H1 (cell line): Measurements from ENCODE around the gene RESP18. TPM values are rescaled to one million over a fixed set of nuclear protein-coding genes. Genes with fewer than 3 reads are reported as not detected.

Source experiments
- CTCF ChIA-PET: fragments of 300-600 bp; sonication (Branson Sonifier 250); formaldehyde crosslinking; loops from one replicate; lab custom pipeline; 2021; ENCODE audit not compliant: partially characterized antibody; lab: Charles Lee
- POLR2A ChIA-PET: fragments of 300-600 bp; sonication (Branson Sonifier 250); formaldehyde crosslinking; loops from one replicate; lab custom pipeline; 2021; ENCODE audit warnings: inconsistent platforms; ENCODE audit not compliant: partially characterized antibody; lab: Charles Lee
- DNase-seq, 2 experiments: peaks; one replicate each; pipeline versions ENCODE4 v3.0.0 to v3.0.0-alpha.2; 2010 to 2022; ENCODE audit warnings: low spot score in 2 of 2, low read depth in 1 of 2, mixed read lengths in 1 of 2
- FAIRE-seq: peaks from 2 replicates; lab custom pipeline; 2011; peaks lifted over from hg19 to GRCh38; lab: Jason Lieb, UNC
- H2AFZ ChIP-seq: 2 replicates; pipeline ENCODE4 v1.8.1; 2012; ENCODE audit warnings: low read length, inconsistent platforms
- H2AK5ac ChIP-seq: 2 replicates; pipeline ENCODE4 v1.6.1; 2013; ENCODE audit warnings: low read depth, low read length
- H2BK120ac ChIP-seq: replicated peaks from 2 replicates; pipeline ENCODE3; 2013; ENCODE audit warnings: low read depth, low read length, inconsistent platforms
- H2BK12ac ChIP-seq: 2 replicates; pipeline ENCODE4 v1.6.1; 2013; ENCODE audit warnings: low read depth, low read length
- H2BK15ac ChIP-seq: 2 replicates; pipeline ENCODE4 v1.6.1; 2013; ENCODE audit warnings: low read length
- H2BK20ac ChIP-seq: 2 replicates; pipeline ENCODE4 v1.6.1; 2013; ENCODE audit warnings: low read length
- H2BK5ac ChIP-seq: 2 replicates; pipeline ENCODE4 v1.6.1; 2013; ENCODE audit warnings: low read depth, low read length
- H3K14ac ChIP-seq: 2 replicates; pipeline ENCODE4 v1.6.1; 2013; ENCODE audit warnings: inconsistent platforms; ENCODE audit not compliant: insufficient read length
- H3K18ac ChIP-seq: 2 replicates; pipeline ENCODE4 v1.6.1; 2013; ENCODE audit warnings: low read length; ENCODE audit errors: extremely low read depth
- H3K23ac ChIP-seq: 2 replicates; pipeline ENCODE4 v1.6.1; 2013; ENCODE audit warnings: inconsistent platforms; ENCODE audit not compliant: insufficient read length
- H3K23me2 ChIP-seq: 2 replicates; pipeline ENCODE4 v1.6.1; 2013; ENCODE audit warnings: low read depth, low read length
- H3K27ac ChIP-seq: 2 replicates; pipeline ENCODE4 v1.6.1; 2011; ENCODE audit warnings: low read depth, low read length, inconsistent platforms
- H3K27me3 ChIP-seq, 4 experiments: replicated peaks in 1 of 4; 1 replicate in 1 of 4; 2 replicates in 3 of 4; pipeline versions ENCODE4 v1.6.1 to v1.8.1; 2011 to 2013; ENCODE audit warnings: low read length in 3 of 4, mild to moderate bottlenecking in 3 of 4, inconsistent platforms in 2 of 4, mixed read lengths in 2 of 4, moderate library complexity in 1 of 4; ENCODE audit not compliant: control insufficient read depth in 3 of 4, insufficient read depth in 3 of 4; ENCODE audit errors: extremely low read depth in 1 of 4
- H3K36me3 ChIP-seq, 4 experiments: 2 replicates each; pipeline versions ENCODE4 v1.6.1 to v1.8.1; 2011 to 2013; ENCODE audit warnings: mild to moderate bottlenecking in 4 of 4, low read length in 3 of 4, moderate library complexity in 2 of 4, control low read depth in 1 of 4, inconsistent platforms in 1 of 4; ENCODE audit not compliant: insufficient read depth in 4 of 4, control insufficient read depth in 2 of 4
- H3K4ac ChIP-seq: replicated peaks from 2 replicates; pipeline ENCODE3; 2013; ENCODE audit warnings: low read length, low read depth, mixed read lengths, inconsistent platforms; ENCODE audit not compliant: insufficient read length
- H3K4me1 ChIP-seq, 4 experiments: replicated peaks in 1 of 4; 1 replicate in 1 of 4; 2 replicates in 3 of 4; pipeline versions ENCODE4 v1.6.1 to v1.8.1; 2011 to 2013; ENCODE audit warnings: low read length in 3 of 4, inconsistent platforms in 2 of 4, mixed read lengths in 1 of 4; ENCODE audit not compliant: insufficient read depth in 4 of 4, control insufficient read depth in 3 of 4
- H3K4me2 ChIP-seq, 2 experiments: 2 replicates each; pipeline versions ENCODE4 v1.6.1 to v1.8.1; 2011 to 2013; ENCODE audit warnings: low read depth in 2 of 2, low read length in 2 of 2, control low read depth in 1 of 2, inconsistent platforms in 1 of 2, mild to moderate bottlenecking in 1 of 2; ENCODE audit not compliant: insufficient read depth in 1 of 2
- H3K4me3 ChIP-seq, 4 experiments: fragments of 200-600, 300-600 bp in 1 of 4; sonication (generic), shearing (Covaris generic), sonication (Bioruptor Twin) in 1 of 4; 2 replicates each; pipeline versions ENCODE4 v1.5.1 to v1.8.1; 2011 to 2016; ENCODE audit warnings: low read length in 4 of 4, low read depth in 3 of 4, control low read depth in 2 of 4, inconsistent platforms in 2 of 4, mild to moderate bottlenecking in 2 of 4, mixed read lengths in 1 of 4, moderate library complexity in 1 of 4; ENCODE audit not compliant: insufficient read depth in 2 of 4; ENCODE audit errors: extremely low read depth in 1 of 4
- H3K56ac ChIP-seq: replicated peaks from 2 replicates; pipeline ENCODE3; 2013; ENCODE audit warnings: low read depth, mild to moderate bottlenecking, mixed read lengths, low read length, inconsistent platforms; ENCODE audit not compliant: insufficient read length
- H3K79me1 ChIP-seq: 2 replicates; pipeline ENCODE4 v1.6.1; 2013; ENCODE audit warnings: low read depth, low read length, control low read depth
- H3K79me2 ChIP-seq, 2 experiments: 2 replicates each; pipeline versions ENCODE4 v1.6.1 to v1.8.1; 2012 to 2013; ENCODE audit warnings: low read length in 2 of 2, mild to moderate bottlenecking in 2 of 2, inconsistent platforms in 1 of 2; ENCODE audit not compliant: insufficient read depth in 2 of 2, control insufficient read depth in 1 of 2
- H3K9ac ChIP-seq, 4 experiments: replicated peaks in 1 of 4; 1 replicate in 1 of 4; 2 replicates in 3 of 4; pipeline versions ENCODE4 v1.6.1 to v1.8.1; 2011 to 2013; ENCODE audit warnings: low read depth in 3 of 4, low read length in 3 of 4, control low read depth in 2 of 4, mild to moderate bottlenecking in 2 of 4, moderate library complexity in 2 of 4, inconsistent platforms in 1 of 4; ENCODE audit errors: extremely low read depth in 1 of 4
- H3K9me3 ChIP-seq, 2 experiments: 2 replicates each; pipeline versions ENCODE4 v1.6.1 to v1.8.1; 2012 to 2013; ENCODE audit warnings: mild to moderate bottlenecking in 2 of 2, moderate library complexity in 2 of 2, control low read depth in 1 of 2, inconsistent platforms in 1 of 2, low read depth in 1 of 2, low read length in 1 of 2, mixed read lengths in 1 of 2; ENCODE audit not compliant: insufficient read depth in 2 of 2
- H4K20me1 ChIP-seq, 2 experiments: replicated peaks in 1 of 2; 2 replicates each; pipeline versions ENCODE3 to v1.8.1; 2011 to 2013; ENCODE audit warnings: inconsistent platforms in 2 of 2, low read length in 2 of 2, mild to moderate bottlenecking in 1 of 2; ENCODE audit not compliant: insufficient read depth in 2 of 2, control insufficient read depth in 1 of 2
- H4K5ac ChIP-seq: 2 replicates; pipeline ENCODE4 v1.6.1; 2013; ENCODE audit warnings: low read length, low read depth, mixed read lengths, inconsistent platforms; ENCODE audit not compliant: insufficient read length
- H4K8ac ChIP-seq: 2 replicates; pipeline ENCODE4 v1.8.0; 2013; ENCODE audit warnings: mild to moderate bottlenecking, moderate library complexity, low read length, inconsistent platforms; ENCODE audit not compliant: insufficient read depth; ENCODE audit errors: extremely low read depth
- H4K91ac ChIP-seq: replicated peaks from 2 replicates; pipeline ENCODE3; 2013; ENCODE audit warnings: low read length, mixed read lengths, inconsistent platforms; ENCODE audit not compliant: insufficient read length
- CREB1 ChIP-seq: IDR thresholded peaks from 2 replicates; pipeline ENCODE4 v1.6.1; 2012; ENCODE audit warnings: inconsistent platforms
- EP300 ChIP-seq, 2 experiments: IDR thresholded peaks; 1 replicate in 1 of 2; 2 replicates in 1 of 2; pipeline ENCODE4 v1.6.1; 2011 to 2012; ENCODE audit warnings: low read depth in 2 of 2, low read length in 2 of 2, mild to moderate bottlenecking in 2 of 2, borderline replicate concordance in 1 of 2, inconsistent platforms in 1 of 2, moderate library complexity in 1 of 2
- HDAC2 ChIP-seq, 2 experiments: fragments of 300-600 bp in 1 of 2; sonication (generic) in 1 of 2; IDR thresholded peaks; 2 replicates each; pipeline ENCODE4 v1.6.1; 2011 to 2012; ENCODE audit warnings: low read depth in 2 of 2, low read length in 2 of 2, mild to moderate bottlenecking in 2 of 2, moderate library complexity in 2 of 2, borderline replicate concordance in 1 of 2, inconsistent platforms in 1 of 2
- RBBP5 ChIP-seq: IDR thresholded peaks from 2 replicates; pipeline ENCODE4 v1.7.1; 2012; ENCODE audit warnings: low read depth, mild to moderate bottlenecking, inconsistent platforms, low read length, moderate library complexity, borderline replicate concordance
- SRF ChIP-seq: IDR thresholded peaks from 2 replicates; pipeline ENCODE4 v1.6.1; 2011; ENCODE audit warnings: mild to moderate bottlenecking, low read depth, low read length, moderate library complexity
- TAF1 ChIP-seq: IDR thresholded peaks from 2 replicates; pipeline ENCODE4 v1.6.1; 2011; ENCODE audit warnings: mild to moderate bottlenecking, low read depth, low read length
- WGBS, 2 experiments: shearing (Covaris generic) in 1 of 2; methylation state at CpG; one replicate each; pipeline versions ENCODE4 v1.1.6 to v1.1.7; 2013 to 2015; ENCODE audit warnings: low lambda C conversion rate in 2 of 2, mixed read lengths in 2 of 2, inconsistent platforms in 1 of 2, low coverage in 1 of 2, missing lambda C conversion rate in 1 of 2; ENCODE audit not compliant: insufficient replicate concordance in 2 of 2, insufficient coverage in 1 of 2, insufficient read length in 1 of 2; ENCODE audit errors: extremely low coverage in 1 of 2, missing lambda C conversion rate in 1 of 2; 5-methylcytosine and 5-hydroxymethylcytosine counted together
- polyA plus RNA-seq, 7 experiments: library from polyadenylated mRNA; depleted of rRNA in 3 of 7; stranded (reverse) in 5 of 7; unstranded in 2 of 7; fragments of >200 nt in 5 of 7; fragments of 200-250 nt in 2 of 7; gene quantifications; 1 replicate in 5 of 7; 2 replicates in 1 of 7; 4 replicates in 1 of 7; pipeline versions ENCODE4 v1.2.1 to v1.2.3, GENCODE V29; 2011 to 2013; ENCODE audit warnings: missing spikeins in 2 of 7, mixed read lengths in 2 of 7
- total RNA-seq: library from RNA; stranded (reverse); fragmentation: NEBNext Ultra II Directional; extraction: Animal tissue kit (Norgen Biotek cat#: 25700); gene quantifications from 2 replicates; pipeline ENCODE4 v1.2.1, GENCODE V29; 2021
- TF ChIP-seq, protein P1 (sequence below): IDR thresholded peaks from 2 replicates; pipeline ENCODE4 v1.6.1; 2011; ENCODE audit warnings: low read length, improper control_type of control experiment
- TF ChIP-seq, protein P2 (sequence below): IDR thresholded peaks from 2 replicates; pipeline ENCODE4 v1.6.1; 2012; ENCODE audit warnings: inconsistent platforms

RESP18 gene
- total and polyA plus RNA-seq, 2 of the 8 experiments (the other 6 are each of a cell fraction or from before 2014, with no cell fraction given), result not detected

DNA sequence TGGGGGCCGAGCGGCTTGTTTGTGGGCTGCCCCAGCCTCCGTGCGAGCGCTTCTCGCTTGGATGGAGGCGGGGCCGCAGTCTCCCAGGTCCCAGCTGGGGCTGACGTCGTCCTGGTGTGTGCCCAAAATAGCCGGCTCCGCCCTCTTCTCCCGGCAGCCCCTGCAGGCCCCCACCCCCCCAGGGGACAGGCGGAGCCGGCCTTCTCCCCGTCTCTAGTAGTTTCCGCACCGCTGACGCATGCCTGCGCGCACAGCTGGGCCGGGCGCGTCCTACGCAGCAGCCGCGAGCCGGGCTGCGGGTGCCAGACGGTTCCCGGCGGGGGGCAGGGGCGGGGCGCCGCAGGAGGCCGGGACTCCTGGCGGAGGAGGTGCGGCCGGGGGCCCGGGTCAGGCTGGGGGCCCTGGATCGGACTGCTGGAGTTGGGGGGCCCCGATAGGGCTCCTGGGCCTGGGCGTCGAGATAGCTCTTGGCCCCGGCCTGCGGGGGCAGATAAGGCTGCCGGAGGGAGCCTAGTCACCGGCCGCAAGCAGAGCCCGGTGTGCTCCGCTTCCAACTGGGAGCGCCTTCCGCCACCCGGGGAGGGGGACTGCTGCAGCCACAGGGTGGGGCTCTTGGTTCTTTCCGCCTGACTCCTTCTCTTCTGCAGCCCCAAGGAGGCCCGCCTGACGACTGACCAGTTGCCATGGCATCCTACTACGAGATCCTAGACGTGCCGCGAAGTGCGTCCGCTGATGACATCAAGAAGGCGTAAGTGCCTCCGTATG lies 53.2 kb downstream of the RESP18 start, which contains the start of gene DNAJB2:
DNAJB2 (plus strand) TSS at position 216 of the 765 bp plus-strand sequence; CDS start at position 684, 468 bp downstream.
- ChIA-PET CTCF (interaction anchor here (0.6 to 12.1 kb wide), 14 partner anchors 12 to 1522 kb away, joined by 3 to 220 read pairs (median 9); partner anchors contain the start of genes ABCB6, GLB1L, STK16 and TUBA4A), POLR2A (interaction anchor here (0.7 to 4.5 kb wide), 13 partner anchors 12 to 104 kb away, joined by 3 to 33 read pairs (median 4); partner anchors contain the start of genes ABCB6, ATG9A, GLB1L and PTPRN)
- Histone ChIP-seq H3K56ac (peak within 1 kb of the TSS; percentile 8), H2BK5ac (peak within 1 kb of the TSS; percentile 66; the same call in 1 of the 2 replicates), H3K27ac (peak within 1 kb of the TSS; percentile 66; the same call in 1 of the 2 replicates), H4K20me1 (no peaks in the 10 kb centered on the region), H3K18ac (peak within 1 kb of the TSS; percentile 87; the same call in 1 of the 2 replicates), H4K5ac (peak within 1 kb of the TSS; percentile 41), H2BK20ac (no peak within 1 kb of the TSS; the same call in 1 of the 2 replicates), H3K23ac (no peak within 1 kb of the TSS), H2BK12ac (no peak within 1 kb of the TSS), H2BK120ac (no peak within 1 kb of the TSS), H2BK15ac (peak within 1 kb of the TSS; percentile 19; the same call in 1 of the 2 replicates), H3K4me2 (peak within 1 kb of the TSS; percentile 73 to 87), H2AK5ac (no peak within 1 kb of the TSS; the same call in 1 of the 2 replicates), H3K14ac (no peak within 1 kb of the TSS), H3K79me1 (no peaks in the 10 kb centered on the region; the same call in 1 of the 2 replicates), H3K9ac (peak within 1 kb of the TSS in 3 of 4 experiments; percentile 38 to 49 (median 41); a peak in 4 of 7 replicates), H4K8ac (no peak within 1 kb of the TSS; the same call in none of the 2 replicates), H4K91ac (no peak within 1 kb of the TSS), H2AFZ (peak within 1 kb of the TSS; percentile 67; the same call in 1 of the 2 replicates), H3K27me3 (no peaks in the 10 kb centered on the region; a peak in 1 of 7 replicates), H3K79me2 (no peaks in the 10 kb centered on the region), H3K9me3 (no peaks in the 10 kb centered on the region), H3K4me3 (peak within 1 kb of the TSS; percentile 45 to 75 (median 52)), H3K4me1 (peaks cover 9 to 23% (median 13%) of the 10 kb centered on the region in 4 experiments), H3K4ac (no peak within 1 kb of the TSS), H3K36me3 (peaks cover 0 to 4% (median under 1%) of the 10 kb centered on the region in 4 experiments; a peak in 2 of 8 replicates), H3K23me2 (peaks cover 8% of the 10 kb centered on the region; the same call in 1 of the 2 replicates)
- WGBS, 2 experiments, result 2% methylated on average over 39 of the region's 65 CpGs; no CpG with 5 or more reads in 1 of the 2 experiments
- DNase-seq (peak; percentile 89 to 94), FAIRE-seq (no peak)
- TF ChIP-seq SRF (no peak), RBBP5 (0 out of 2 replicates have a peak, but pooled peaks have one; percentile 37), CREB1 (peak; percentile 94), EP300 (IDR thresholded peaks at IDR 0.05; ENCODE audit: borderline replicate concordance in 1 of 2, low read depth in 2 of 2, low read length in 2 of 2) (peak in 1 of 2 experiments; percentile 61; a peak in 1 of 3 replicates), TAF1 (0 out of 2 replicates have a peak, but pooled peaks have one; percentile 63), HDAC2 (IDR thresholded peaks at IDR 0.05; ENCODE audit: borderline replicate concordance in 1 of 2, low read depth in 2 of 2, low read length in 2 of 2) (peak; percentile 58 to 92; a peak in 1 of 4 replicates)
- TF ChIP-seq, protein P1, sequence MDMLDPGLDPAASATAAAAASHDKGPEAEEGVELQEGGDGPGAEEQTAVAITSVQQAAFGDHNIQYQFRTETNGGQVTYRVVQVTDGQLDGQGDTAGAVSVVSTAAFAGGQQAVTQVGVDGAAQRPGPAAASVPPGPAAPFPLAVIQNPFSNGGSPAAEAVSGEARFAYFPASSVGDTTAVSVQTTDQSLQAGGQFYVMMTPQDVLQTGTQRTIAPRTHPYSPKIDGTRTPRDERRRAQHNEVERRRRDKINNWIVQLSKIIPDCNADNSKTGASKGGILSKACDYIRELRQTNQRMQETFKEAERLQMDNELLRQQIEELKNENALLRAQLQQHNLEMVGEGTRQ, result no peak
- TF ChIP-seq, protein P2, sequence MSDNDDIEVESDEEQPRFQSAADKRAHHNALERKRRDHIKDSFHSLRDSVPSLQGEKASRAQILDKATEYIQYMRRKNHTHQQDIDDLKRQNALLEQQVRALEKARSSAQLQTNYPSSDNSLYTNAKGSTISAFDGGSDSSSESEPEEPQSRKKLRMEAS, result peak; percentile 73
